ENCODE measurements around the gene DKKL1.
A peak's percentile ranks its signal among the peaks of the same experiment; 100 is the strongest.
"Not testable (repeated sequence)": the region's sequence is repeated elsewhere in the genome, so short reads cannot be mapped to it uniquely, and the experiment has no call there.

DKKL1 gene

DNA sequence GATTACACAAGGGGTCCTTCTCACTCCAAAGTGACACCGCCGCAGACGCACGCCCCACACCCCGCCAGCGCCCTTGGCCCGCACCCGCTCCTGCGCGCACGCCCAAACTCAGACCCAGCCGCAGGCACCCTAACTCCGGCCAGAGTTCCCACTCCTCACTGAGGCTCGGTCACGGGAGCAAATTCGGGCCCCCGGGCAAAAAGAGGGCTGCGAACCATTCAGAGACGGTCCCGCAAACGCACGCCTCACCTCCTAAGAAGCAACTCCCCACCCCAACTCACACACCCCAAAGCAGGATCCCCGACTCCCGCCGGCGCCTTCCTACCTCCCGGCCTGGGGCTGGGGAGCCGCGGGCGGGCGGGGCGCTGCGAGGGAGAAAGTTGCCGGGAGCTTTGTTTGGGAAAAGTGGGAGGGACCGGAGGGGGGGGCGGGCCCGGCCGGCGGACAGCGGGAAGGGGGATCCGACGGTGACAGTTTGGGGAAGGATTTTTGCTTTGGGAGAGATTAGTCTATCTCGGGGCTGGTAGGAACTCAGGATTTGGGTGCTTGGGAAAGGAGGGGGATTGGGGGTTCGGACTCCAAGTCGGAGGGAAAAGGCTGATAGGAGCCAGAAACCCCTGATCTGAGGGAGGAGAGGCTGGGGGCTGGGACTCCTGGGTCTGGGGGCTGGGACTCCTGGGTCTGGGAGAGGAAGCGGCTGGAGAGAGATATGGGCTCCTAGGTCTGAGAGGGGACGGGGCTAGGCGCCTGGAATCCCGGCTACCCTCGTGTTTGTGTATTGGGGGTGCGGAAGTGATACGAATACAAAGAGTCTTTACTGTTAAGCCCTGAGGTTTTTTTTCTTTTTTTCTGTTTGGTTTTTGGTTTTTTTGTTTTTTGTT, 1.4 kb upstream of the DKKL1 start, which contains the start of gene TEAD2:
TSS of gene TEAD2 (minus strand) at position 369 of the 881 bp plus-strand sequence. CDS start 2,341 bp downstream, outside the sequence.
- no peak for DNase-seq (ENCODE audit: low read depth in 3 of 3)

DNA sequence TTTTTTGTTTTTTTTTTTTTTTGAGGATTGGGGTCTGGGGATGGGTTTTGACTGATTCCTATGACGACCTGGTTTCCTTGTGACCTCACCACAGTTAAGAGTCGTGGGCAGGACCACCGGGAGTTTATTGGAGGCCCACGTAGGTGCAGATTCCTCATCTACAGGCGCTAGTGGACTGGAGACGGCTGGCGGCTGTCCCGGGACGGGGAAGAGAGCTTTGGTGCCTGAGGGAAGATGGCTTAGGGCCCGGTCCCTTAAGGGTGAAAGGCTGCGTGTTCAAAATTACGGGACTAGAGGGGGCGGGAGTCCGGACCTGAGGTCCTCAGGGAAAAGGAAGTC, 779 bp upstream of the DKKL1 start:
- no peak for DNase-seq (ENCODE audit: low read depth in 3 of 3)

DNA sequence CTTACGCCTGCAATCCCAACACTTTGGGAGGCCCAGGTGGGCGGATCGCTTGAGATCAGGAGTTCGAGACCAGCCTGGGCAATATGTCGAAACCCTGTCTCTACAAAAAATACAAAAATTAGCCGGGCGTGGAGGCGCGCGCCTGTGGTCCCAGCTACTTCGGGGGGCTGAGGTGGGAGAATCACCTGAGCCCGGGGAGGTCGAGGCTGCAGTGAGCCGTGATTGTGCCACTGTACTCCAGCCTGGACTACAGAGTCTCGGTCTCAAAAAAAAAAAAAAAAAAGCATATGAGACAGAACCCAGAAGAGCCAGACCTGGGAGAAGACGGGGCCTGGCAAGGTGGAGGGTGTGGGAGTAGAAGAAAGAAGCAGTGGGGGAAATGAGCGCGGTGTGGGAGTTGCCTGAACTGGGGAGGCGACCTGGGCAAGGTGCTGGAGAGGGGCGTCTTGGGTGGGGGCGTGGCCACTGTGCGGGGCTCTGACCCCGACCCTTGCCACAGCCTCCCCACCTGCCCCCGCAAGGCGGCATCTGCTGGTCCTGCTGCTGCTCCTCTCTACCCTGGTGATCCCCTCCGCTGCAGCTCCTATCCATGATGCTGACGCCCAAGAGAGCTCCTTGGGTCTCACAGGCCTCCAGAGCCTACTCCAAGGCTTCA, 533 bp downstream of the DKKL1 start:
- DNase-seq (ENCODE audit: low read depth in 3 of 3), result no peak

DNA sequence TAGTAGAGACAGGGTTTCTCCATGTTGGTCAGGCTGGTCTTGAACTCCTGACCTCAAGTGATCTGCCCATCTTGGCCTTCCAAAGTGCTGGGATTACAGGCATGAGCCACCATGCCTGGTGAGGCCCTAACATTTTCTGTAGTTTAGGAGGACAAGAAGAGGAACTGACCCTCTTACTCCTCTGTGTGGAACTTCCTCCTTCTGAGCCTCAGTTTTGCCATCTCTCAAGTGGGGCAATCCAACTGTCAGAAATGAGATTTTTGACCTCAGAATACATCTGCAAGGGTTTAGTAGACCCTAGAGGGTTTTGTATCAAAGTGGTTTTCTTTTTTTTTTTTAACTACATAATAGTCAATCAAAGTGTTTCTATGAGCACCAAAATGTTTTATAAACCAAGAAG, 2.4 kb downstream of the DKKL1 start:
- no peak for DNase-seq (ENCODE audit: low read depth in 3 of 3)

DNA sequence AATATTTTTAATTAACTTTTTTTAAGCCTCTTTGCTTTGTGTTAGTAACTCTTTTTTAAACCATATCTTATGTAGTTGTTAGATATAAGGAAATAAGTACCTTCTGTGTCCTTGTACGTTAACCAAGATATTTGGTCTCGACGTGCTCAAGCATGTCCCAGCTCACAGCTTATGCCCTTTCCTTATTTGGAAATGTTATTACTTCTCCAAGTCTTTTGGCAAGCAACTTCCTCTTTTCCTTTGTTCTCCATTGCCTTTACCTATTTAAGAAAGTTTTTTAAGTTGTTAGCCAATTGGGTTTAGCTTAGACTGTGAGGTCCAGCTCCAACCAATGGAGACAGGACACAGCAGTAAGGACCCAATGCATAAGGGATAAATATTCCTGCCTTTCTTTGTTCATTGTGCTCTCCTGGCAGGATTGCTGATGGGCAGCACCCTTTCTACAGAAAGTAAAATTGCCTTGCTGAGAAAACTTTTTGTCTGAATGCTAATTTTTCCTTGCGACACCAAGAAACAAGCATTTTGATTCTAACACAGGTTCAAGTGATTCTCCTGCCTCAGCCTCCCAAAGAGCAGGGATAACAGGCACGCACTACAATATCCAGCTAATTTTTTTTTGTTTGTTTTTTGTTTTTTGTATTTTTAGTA, 5.2 kb downstream of the DKKL1 start:
- no peak for DNase-seq (ENCODE audit: low read depth in 3 of 3)

DNA sequence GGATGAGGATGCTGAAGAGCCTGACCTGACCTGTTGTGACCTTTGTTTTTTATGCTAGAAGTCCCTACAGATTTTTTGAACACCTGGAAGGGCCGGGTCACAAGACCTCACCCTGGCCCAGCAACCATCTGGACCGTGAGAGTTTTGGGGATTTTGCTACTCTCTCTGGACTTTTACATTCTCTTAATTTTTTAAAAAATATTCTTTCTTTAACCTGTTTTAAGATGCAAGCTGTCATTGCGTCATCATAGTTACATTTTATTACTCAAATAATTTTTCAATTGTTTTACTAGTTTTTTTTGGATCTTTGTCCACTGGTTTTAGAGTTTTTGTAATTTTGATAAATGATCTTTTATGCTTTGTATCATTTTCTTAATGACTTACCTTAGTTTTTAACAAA, 7.5 kb downstream of the DKKL1 start:
- no peak for DNase-seq (ENCODE audit: low read depth in 3 of 3)

DNA sequence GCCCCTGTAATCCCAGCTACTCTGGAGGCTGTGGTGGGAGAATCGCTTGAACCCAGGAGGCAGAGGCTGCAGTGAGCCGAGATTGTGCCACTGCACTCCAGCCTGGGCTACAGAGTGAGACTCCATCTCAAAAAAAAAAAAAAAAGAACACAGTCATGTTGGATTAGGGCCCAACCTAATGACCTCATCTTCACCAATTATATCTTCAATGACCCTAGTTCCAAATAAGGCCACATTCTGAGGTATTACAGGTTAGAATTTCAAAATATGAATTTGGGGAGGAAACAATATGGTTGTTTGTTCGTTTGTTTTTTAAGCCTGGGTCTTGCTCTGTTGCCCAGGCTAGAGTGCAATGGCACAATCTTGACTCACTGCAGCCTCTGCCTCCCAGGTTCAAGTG, 9.5 kb downstream of the DKKL1 start:
- not testable (repeated sequence) for DNase-seq (ENCODE audit: low read depth in 3 of 3)

DNA sequence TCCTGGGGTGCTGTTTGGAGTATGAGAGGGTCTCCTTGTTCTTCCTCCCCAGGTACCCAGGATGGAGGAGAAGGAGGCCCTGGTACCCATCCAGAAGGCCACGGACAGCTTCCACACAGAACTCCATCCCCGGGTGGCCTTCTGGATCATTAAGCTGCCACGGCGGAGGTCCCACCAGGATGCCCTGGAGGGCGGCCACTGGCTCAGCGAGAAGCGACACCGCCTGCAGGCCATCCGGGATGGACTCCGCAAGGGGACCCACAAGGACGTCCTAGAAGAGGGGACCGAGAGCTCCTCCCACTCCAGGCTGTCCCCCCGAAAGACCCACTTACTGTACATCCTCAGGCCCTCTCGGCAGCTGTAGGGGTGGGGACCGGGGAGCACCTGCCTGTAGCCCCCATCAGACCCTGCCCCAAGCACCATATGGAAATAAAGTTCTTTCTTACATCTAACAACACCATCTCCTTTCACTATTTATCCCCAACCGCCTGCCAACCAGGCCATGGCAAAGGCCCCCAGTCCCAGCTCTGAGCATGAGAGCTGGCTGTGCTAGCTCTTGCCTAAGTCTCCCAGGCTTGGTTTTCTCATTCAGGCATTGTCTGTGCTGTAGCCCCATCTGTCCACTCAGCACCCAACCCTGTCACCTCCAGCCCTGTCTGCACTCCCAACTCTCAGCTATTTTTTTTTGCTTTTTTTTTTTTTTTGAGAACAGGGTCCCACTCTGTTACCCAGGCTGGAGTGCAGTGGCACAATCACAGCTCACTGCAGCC, 11.2 kb downstream of the DKKL1 start:
- DNase-seq (ENCODE audit: low read depth in 3 of 3), result no peak

DNA sequence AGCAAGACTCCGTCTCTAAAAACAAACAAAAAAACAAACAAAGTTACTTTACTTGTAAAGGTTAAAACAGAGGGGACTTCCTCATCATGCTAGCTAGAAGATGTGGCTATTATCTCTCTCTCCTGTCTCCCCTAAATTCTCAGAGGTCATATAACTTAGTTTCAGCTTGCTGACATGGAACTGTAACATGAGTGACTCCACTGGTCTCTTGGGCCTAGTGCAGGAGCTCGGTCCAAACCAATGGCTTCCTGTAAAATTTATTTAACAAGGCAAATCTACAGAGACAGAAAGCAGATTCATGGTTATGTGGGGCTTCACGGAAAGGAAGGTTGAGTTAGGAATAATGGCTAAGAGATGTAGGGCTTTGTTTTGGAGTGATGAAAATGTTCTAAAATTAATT, 14.8 kb downstream of the DKKL1 start:
- DNase-seq (ENCODE audit: low read depth in 3 of 3), result no peak

DNA sequence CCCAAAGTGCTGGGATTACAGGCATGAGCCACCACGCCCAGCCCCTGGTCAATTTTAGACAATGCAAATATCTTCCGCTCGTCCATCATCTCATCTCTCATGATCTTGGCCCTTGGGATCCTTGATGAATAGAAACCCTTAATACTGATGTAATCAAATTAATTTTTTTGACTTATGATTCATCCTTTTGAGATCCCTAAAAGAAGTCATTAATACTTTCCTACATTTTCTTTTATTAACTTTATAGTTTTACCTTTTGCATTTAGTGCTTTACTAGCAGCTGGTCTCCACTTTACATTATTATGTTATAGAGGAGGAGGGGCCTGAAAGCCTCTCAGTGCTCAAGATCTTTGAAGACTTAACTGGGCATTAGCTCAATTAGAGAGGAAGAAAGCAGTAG, 16.7 kb downstream of the DKKL1 start:
- DNase-seq (ENCODE audit: low read depth in 3 of 3), result no peak

DNA sequence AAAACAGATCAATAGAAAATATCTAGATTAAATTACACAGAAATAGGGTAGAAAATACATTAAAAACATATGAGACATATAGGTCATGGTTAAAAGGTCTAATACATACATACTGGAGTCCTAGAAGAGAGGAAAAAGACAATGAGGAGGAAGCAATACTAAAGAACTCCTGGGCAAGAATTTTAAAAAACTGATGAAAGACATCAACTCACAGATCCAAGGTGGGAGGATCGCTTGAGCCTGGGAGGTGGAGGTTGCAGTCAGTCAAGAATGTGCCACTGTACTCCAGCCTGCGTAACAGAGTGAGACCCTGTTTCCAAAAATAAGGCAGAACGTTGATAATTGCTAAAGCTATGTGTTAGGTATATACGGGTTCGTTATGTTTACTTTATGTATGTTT, 19.0 kb downstream of the DKKL1 start:
- no peak for DNase-seq (ENCODE audit: low read depth in 3 of 3)

DNA sequence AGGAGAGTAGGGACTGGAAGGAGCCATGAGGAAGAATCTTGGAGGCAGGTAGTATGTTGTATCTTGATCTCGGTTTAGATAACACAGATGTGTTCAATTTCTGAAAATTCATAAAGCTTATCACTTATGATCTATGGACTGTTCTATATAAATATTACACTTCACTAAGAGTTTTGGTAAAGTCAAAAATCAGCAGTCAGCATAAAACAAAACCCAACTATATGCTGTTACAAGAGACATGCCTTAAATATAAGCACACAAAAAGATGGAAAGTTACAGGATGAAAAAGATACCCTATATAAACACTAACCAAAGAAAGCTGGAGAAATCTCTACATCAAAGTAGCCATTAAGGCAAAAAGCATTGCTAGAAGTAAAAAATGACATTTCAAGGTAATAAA, 19.9 kb downstream of the DKKL1 start:
- DNase-seq (ENCODE audit: low read depth in 3 of 3), result no peak

DNA sequence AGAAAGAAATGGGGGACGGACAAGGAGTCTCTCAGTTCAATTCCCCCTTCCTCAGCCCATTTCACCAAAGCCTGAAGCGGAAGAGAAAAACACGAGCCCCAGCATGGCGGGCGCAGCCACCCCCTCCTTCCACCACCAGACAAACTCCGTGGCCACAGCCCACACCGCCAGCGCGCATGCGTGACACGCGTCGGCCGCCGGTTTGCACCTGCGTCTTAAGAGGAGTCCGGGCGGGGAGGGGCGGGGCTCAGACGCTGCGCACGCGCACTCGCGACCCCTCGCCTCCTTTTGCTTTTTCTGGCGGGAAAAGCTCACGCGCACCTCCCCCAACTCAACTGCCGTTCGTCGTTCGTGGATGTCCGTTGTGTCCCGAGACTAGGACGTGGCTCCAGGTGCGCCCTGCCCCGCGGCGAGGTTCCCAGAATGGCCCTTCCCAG, 24.3 kb downstream of the DKKL1 start, which contains the start of gene KASH5:
TSS of gene KASH5 (plus strand) at position 314 of the 437 bp plus-strand sequence. CDS start 2,635 bp downstream, outside the sequence.
- DNase-seq (ENCODE audit: low read depth in 3 of 3), result peak; percentile 72 to 81 (median 76)

DNA sequence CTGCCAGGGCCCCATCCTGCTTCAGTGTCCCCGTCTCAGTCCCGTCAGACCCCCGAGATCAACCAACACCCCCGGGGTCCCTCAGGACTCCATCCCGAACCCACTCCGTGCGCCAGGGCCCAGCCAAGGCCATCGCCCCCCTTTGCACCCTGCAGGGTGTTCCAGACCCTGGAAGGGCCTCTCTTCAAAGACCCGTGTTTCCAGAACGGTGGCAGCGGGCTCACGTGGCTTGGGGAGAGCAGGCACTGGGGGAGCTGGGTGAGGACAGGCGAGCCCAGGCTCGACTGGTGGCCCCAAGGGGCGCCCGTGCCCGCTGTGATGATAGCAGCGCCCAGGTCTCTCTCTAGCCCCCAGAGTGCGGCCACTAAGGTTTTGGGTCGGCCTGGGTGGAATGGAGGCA, 25.7 kb downstream of the DKKL1 start:
- no peak for DNase-seq (ENCODE audit: low read depth in 3 of 3)

DNA sequence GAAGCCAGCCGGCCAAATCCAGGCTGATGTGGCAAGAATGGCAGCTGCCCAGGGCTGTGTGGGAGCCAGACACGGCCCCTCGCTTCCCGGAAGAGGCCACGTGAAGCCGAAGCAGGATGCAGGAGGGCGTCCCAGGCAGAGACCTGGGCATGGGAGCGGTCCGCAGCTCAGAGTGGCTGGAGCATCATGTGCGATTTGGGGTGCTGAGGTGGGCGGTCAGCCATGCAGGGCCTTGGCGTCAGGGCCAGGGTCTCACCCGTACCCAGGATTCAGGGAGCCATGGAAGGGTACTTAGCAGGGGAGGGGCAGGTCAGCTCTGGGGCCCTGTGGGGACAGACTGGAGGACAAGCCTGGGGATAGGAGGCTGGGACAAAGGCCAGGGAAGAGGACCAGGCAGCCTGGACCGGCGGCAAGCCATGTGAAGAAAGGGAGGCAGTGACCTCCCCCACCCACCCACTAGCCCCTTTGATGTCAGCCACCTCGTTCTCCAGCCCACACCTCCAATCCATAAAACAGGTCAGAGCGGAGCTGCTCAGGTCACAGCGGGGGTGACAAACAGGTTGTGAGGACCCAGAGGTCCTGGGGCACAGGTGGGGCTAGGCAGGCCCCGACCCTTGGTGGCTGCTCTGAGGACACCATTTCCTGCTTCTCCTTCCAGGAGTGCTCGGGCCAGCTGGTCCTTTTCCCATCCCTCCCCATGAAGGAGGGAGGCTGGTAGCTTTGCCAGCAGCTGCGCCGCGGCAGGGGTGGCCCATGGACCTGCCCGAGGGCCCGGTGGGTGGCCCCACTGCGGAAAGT, 26.7 kb downstream of the DKKL1 start:
- DNase-seq (ENCODE audit: low read depth in 3 of 3), result no peak

DNA sequence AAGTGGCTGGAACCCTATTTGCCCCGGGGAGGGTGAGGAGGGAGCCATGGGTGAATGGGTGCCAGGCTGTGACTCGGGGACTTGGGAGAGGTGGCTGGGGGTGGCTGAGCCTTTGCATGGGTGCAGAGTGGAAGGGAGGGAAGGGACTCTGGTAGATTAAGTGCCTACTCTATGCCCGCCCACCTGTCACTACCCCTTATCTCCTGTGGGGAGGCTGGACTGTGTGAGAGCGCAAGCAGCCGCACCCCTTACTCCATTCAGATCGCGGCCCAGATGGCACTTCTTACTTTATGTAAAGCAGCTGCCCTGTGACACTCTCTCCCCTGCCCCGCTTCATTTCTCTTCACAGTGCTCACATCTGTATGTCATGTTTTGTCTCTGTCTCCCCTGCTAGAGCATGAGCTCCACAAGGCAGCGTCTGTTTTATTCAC, 27.3 kb downstream of the DKKL1 start:
- no peak for DNase-seq (ENCODE audit: low read depth in 3 of 3)

DNA sequence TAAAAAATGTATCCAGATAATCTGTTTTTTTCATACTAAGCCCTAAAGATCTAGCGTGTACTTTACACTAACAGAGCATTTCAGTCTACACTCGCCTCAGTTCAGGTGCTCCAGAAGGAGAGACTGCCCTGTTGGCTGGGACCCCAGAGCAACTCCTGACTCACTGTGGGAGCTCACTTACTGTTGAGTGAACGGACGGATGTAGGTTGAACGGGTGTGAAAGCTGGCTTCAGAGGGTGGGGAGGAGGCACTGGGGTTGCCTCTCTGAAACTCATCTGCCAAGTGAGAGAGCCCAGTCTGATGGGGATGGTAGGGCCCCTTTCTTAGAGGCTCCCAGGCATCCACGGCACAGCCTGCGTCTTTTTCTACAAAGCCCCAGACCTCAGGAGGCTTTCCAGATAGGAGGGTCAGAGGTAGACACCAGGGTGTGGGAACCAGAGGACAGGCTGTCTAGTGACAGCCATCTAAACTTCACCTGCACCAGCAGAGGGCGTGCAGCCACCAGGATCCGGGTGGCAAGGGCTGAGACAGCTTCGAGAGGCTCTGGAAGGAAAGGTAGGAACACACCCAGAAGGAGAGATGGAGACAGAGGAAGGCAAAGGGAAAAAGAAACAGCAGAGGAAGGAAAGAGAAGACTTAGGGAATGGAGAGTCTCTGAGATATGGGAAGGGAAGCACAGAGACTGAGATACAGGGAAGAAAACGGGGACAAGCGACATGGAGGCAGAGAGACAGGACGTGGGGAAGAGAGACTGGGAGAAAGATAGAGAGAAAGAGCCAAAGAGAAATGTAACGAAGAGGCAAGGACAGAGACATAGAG, 28.1 kb downstream of the DKKL1 start:
- peak; percentile 56 to 64 (median 61) for DNase-seq (ENCODE audit: low read depth in 3 of 3)

DNA sequence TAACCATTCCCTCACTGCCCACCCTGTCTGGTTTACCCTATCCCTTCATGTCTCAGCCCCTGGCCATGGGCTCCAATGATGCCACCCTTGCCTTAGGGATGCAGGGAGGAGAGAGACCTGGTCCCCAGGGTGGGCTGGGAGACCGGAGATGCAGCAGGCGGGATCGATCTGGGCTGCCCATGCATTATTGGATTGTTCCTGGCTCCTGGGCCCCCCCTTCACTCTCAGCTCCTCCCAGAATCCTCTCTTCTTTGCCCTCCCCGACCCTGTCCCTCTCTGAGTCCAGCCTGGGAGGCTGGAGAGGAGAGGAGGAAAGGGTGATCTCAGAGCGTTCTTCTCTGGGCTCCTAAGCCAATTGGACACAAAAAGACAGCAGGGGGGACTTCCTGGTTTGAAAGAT, 30.2 kb downstream of the DKKL1 start:
- no peak for DNase-seq (ENCODE audit: low read depth in 3 of 3)

DNA sequence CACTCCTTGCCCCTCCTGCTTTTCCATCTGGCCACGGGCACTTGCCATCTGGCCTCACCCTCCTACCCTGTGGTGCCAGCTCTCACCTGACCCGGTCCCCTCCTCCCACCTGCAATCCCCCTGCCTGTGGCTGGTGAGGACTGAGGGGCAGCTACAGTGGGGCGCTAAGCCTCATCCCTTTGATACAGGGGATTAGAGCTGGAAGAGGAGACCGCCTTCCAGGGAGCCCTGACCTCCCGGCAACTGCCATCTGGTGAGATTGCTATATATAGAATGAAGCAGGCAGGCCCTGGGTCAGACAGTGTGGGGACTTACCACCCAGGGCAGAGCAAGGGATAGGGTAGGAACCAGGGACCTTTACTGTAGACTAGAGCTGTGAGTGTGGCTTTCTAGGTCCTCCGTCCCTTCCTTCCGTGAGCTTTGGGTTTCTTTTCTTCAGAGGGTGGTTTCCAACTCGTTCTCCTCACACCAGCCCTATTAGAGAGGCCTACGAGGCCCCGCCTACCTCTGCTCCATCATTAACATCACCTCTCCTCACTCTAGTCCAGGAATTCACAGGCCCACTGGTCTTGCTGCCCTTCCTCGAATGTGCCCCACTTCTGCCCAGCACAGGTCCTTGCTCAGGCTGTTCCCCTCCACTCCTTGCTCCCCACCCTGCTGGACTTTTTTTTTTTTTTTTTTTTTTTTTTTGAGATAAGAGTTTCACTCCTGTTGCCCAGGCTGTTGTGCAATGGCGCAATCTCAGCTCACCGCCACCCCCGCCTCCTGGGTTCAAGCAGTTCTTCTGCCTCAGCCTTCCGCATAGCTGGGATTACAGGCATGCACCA, 32.1 kb downstream of the DKKL1 start:
- DNase-seq (ENCODE audit: low read depth in 3 of 3), result no peak
